ENCODE results near the gene KBTBD12.

KBTBD12 gene

DNA sequence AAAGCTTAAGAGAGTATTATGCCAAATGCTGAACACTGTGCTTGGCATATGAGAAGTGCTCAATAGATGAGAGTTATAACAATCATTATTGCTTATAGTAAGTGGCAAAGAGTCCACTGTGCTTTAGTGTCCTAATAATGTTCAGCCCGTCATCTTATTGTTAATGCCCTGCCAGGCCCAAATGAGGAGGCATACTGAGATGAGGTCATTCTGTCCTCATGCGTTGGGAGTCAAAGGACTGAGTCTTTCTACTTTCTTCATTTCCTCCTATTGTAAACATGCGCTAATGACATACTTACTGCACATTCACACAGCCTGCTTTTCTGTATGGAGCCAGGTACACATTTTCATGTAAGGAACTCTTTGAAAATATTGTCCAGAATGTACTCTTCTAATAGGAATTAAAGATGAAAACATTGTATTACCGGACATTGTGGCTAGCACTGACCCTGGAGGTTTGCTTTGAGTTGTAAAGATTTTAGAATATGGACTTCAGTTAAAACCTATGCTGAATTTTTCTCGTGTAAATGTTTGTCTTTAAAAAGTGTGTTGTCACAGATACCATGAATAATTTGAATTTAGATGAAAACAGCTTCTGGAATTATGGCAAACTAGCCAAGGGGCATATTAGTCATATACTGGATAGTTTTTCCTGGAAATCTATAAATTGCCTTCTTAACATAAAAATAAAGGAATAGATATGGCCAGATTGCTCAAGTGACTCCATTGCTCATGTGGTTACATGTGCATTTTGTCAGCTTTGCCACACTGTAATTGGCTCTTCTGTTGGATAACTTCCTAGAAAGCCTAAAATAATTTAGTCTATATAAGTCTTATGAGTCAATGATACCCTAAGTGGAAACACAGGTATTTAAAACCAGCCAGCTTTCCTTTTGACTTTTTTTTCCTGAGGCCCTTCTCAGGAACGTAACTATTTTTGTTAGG lies 38.3 kb downstream of the KBTBD12 start:
- DNase-seq = no peak

DNA sequence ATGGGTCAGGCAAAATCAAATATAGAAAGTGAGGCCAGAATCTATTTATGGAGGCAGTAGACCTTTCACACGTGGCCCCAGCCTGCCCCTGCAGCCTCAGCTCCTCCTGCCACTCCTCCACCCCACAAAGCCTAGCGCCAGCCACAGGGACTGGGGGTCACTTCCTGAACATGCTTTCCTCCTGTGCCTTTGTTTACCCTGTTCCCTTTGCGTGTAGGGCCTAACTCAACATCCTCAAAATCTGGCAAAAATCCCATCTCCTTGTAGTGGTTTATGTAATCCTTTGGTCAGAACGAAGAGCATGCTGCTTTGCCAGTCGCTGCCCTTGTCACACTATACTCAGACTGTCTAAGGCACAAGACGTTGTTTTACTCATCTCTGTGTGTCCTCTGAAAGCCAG lies 39.6 kb downstream of the KBTBD12 start:
- DNase-seq = no peak

DNA sequence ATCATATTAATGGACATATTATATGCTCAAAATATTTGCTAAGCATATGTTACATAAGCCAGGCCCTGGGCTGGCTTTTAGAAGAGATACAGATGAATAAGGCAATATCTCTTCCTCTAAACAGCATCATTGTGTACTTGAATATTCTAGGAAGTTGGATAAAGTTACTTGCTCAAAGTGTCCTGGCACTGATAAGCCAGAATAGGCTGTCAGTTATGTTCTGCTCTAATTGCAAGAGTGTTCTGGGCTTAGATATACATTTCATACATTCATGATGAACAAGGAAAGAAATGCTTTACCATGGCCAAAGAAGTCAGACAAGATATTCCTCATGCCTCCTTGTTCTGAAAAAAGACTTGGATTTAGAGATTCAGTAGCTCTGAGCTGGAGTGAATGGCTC lies 40.7 kb downstream of the KBTBD12 start:
- no peak for DNase-seq

DNA sequence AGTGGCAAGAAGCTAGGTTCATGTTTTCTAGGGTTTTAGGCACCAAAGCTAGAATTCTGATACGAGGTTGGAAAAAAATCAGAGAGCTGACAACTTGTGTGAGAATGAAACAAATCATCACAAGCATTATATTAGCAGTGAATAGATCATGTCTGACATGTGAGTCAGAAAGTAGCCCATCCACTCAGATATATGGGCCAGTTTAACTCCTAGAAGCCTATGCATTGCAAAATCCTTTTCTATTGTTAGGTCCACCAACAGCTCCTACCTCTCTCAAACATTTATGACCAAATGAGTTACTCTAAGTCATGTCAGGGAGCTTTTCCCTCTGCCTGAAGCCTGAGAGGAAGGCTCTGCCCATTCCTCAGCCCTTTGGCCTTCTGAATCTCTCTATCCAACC lies 44.0 kb downstream of the KBTBD12 start:
- no peak for DNase-seq

DNA sequence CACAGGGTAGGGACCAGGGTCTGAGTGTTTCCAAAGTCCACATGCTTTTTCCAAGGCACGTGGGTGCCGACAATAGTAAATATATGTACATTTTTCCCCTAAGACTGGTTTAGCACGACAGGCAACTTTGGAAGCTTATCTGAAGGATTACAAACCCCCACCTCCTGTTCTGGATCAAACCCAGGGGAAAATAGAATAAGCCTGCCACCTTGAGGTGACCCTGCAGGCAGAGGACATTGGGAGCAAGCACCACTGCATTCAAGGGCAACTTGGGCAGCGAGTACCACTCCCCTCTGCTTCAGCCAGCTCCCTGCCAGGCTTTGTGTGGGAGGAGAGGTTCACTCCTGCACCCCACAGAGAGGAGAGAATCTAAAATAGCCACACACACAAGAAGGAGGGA lies 44.8 kb downstream of the KBTBD12 start:
- no peak for DNase-seq

DNA sequence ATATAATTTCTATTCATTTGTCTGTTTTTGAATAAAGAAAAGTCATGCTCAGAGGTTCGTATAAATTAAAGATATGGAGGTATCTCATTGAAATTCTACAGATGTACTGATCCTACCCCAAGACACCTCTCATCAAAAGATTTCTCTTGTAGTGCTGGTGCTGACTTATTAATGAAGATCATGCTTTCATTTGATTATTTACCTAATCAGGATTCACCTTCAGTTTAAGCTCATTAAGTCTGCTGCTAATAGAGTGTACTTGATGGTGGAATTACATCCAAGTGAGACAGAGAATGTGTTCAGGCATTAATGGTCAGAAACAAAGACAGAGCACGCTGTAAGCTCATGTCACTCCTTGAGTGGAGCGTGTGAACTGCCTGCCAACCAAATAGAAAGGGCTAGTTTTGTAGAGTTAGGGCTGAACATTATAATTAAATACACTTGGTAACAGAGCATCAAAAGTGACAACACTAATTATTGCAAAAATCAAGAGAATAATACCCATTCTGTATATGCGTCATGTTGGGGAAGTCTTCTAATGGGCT lies 45.5 kb downstream of the KBTBD12 start:
- DNase-seq = no peak

DNA sequence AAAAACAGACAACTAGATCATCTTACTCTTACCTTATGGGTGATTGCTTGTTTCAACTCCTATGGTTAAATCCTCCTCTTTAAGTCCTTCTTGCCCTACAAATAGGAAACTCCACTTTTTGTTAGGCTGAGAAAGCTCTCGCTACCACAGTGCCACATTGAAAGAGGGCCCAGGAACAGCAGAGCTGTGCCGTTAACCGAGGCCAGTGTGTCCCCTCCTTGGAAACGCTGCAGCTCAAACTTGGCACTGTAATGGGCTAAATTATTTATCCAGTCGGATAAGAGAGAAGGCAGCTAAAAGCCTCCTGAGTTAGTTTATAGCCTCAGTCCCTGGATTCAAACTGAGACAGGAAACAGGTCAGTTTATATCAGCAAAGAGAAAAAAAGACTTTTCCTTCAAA lies 46.1 kb downstream of the KBTBD12 start:
- DNase-seq = no peak

DNA sequence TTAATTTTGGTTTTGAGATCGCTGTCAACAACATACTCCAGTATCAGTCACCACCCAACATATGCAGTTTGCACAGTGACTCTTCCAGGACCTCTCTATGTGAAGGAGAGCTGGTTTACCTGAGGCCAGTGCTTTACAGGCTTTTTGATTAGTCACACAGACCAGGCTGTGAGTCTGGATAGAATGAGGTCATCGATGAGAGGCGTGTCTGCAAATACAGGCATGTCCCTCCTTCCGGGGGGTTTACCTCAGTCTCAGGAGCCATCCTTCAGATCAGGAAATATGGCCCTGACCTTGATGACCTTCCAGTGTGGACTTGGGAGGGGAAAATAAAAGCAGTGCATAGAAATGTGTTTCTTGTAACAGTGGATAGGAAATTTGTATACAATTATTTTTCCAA lies 46.9 kb downstream of the KBTBD12 start:
- DNase-seq = no peak

DNA sequence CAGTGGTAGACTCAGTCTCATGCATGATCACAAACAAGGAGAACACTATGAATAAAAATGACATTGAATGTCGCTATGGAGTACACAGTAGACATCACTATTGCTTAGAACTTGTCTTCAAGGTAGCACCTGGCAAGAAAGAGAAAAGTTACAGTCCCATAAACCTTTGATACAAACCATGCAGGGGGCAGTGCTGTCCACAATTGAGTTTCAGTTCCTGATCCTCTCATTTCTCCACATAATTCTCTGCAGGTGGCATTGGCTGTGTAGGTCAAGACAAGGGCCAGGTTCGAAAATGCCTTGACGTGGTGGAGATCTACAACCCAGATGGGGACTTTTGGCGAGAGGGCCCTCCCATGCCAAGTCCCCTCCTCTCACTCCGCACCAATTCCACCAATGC lies 47.9 kb downstream of the KBTBD12 start:
- DNase-seq = no peak

DNA sequence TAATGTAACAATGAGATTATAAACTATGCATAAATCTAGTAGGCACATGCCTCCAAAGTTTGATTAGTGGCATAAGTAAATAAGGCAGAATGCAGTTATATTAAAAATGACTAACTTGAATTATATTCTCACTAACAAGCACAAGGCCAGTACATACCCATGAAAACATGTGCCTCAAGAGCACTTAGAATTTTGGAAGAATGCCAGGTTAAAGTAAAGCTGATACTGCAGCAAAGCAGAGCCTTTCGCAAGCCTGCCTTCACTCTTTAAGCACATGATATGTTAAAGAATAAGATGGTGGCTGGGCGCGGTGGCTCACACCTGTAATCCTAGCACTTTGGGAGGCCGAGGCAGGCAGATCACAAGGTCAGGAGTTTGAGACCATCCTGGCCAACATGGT lies 49.0 kb downstream of the KBTBD12 start:
- DNase-seq = no peak

DNA sequence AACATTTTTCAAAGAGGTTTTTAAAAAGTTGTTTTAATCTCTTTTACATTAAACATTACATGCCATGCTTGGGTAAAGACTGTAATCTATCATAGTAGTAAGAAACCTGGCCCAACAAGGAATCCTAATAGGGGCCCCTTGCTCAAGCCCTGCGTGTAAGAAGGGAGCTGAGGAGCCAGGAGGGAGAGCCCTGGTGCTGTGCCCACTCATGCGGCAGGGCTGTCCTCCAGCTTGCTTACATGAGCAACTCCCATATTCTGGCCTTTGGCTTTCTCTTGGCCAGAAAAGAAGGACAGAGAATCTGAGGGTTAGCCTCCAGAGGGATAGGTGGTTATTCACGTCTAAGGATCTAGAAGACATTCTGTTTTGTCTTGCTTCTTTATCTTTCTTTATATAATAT lies 49.8 kb downstream of the KBTBD12 start:
- no peak for DNase-seq

DNA sequence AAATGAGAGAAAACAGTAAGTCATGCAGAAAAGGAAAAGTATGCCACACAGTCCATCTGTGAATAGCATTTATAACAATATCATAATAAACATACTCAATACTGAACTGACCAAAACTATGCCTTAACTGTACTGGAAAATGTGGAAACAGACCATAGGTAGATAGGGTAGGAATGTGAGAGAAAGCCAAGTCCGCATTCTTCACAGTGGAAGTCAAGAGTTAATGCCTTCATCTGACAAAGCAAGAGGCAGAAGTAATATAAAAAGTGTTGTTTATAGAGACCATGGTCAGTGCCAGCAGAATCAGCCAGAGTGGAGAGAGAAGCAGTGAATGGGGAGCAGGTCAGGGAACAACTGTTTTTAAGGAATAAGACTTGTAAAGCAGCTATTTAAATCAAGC lies 52.3 kb downstream of the KBTBD12 start:
- no peak for DNase-seq

DNA sequence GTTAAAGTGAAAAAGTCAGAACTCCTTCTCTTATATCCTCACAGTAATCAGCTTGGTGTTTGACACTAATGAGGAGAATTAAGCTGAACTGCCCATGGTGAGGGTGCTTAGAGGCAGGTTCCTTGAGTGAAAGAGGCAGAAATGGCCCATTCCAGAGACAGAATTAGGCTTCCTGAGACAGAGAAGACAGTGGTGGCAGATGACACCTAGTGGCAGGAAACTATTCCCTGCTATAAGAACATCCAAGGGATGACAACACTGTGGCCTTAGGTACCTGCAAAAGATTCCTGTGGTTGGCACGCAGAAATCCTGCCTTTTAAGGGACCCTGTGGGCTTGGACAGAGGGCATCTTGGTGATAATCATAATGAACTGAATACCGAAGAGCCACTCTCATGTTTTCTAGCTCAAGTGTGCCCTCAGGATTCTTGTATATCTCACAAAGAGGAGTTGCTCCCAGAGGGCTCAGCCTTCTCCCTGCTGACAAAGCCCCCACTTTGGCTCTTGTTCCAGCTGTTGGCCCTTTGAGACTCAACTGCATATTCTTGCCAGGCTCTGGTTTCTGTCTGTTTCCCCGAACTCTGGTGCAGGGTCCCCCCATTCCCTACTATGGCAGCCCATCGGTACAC lies 56.0 kb downstream of the KBTBD12 start:
- no peak for DNase-seq

DNA sequence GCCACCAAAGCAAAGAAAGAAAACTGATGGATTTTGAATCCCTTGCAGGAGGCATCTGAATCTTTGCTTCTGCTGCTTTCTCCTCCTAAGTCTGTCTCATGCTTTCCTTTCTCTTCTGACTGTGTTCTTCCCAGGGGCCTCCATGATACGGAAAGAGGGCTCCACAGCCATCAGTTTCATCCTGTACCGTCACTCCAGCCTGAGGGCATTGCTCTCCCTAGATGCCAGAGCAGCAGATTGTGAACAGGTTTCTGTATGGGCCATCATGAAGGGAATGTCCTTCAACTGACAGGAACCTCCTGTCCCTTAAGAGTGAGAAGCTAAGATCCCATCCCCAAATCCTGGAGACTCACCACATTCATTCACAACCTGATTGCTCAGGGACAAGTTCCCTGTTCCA lies 59.2 kb downstream of the KBTBD12 start:
- DNase-seq = no peak

DNA sequence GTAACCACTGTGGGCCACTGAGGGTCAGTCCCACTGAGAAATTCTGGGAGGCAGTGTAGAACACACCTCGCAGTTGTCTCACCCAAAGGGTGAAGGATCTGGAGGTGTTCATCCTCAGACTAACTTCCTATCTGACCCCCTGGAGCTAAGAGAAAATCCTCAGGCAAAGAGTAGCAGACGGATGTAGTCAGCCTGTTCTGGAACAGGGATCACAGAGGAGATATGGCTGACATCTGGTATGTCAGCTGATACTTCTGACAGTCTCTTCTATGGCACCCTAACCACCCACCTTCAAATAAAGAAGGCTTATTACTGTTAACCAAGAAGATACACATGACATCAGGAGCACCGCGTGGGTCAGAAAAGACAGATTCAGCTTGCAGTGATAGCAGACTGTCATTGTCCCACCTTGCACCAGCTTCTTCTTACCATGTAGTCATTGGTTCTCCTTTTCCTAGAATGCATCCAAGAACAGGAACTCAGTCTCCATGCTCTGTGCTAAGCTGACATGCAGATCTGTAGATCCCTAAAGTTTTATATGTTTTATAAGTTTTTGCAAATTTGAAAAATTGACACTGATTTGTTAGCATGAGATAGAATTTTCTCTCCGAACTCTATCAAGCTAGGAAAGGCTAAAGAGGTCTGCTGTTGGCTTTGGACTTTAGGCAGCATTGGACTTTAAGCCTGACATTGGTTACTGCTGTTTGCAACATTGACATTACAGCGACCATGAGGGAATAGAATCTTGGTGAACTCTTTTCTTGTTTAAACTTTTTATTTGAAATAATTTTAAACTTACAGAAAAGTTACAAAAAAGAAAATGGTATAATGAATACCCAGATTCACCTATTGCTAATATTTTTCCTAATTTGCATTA lies 60.4 kb downstream of the KBTBD12 start:
- DNase-seq = no peak

DNA sequence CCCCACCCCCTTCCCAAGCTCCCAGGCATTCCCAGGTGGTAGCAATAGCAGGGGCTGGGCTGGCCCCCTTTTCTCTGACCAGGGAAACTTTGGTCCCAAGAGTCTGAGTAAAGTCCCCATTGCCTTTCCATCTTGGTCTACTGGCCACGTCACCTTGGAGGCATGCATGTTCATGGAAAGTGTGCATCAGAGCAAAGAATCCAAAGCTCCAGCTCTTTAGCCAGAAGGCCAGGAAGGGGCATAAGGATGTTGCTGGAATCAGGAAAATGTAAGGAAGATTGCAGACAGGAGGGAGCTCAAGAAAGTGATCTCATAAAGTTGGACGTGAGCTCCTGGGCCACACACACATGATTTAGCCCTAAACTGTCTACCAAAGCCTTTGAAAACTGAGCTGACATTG lies 63.6 kb downstream of the KBTBD12 start:
- DNase-seq = no peak

DNA sequence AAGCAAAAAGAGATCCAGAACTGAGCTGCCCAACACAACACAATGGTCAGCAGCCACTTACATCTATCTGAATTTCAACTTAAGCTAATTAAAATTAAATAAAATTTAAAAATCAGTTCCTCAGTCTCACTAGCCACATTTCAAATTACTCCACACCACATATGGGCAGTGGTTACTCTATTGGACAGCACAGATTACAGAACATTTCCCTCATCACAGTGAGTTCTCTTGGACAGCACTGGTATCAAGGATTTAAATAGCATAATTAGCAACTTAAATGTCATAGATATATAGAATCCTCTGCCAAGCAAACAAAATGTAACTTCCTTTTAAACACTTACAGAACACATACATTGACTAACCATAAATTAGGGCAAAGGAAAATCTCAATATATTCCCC lies 64.4 kb downstream of the KBTBD12 start:
- no peak for DNase-seq

DNA sequence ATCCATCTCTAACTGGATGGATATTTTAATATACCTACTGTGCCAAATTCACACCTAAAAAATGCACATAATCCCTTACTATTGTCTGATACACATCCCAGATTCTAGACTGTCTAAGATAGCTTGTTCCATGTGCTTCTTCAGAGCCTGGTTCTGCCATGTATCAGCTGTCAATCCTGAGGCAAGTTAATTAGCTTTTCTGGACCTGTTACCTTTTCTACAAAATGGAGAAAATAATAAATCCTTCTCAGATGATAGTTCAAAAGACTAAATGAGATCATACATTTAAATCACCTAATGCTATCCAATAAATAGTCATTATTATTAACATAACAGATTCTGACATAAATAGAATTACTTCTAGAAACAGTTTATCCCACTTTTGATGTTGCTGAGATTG lies 66.1 kb downstream of the KBTBD12 start:
- DNase-seq = no peak

DNA sequence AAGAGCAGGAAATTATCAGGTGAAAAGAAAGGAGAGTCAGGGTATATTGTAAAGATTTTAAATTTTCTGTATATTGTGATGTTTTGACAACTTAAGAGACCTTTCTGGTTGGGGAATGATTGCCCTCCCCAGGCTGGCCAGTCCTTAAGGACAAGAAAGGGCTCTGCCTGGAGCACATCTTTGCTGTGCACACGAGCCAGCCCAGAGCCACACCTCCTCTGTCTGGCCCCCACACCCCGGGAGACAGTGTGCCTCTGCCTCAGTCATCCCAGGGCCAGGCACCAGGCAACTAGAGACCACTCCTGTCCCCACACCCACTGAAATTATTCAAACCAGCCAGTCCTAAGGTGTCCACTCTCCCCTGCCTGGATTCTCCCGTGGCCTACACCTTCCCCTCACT lies 67.1 kb downstream of the KBTBD12 start:
- no peak for DNase-seq

DNA sequence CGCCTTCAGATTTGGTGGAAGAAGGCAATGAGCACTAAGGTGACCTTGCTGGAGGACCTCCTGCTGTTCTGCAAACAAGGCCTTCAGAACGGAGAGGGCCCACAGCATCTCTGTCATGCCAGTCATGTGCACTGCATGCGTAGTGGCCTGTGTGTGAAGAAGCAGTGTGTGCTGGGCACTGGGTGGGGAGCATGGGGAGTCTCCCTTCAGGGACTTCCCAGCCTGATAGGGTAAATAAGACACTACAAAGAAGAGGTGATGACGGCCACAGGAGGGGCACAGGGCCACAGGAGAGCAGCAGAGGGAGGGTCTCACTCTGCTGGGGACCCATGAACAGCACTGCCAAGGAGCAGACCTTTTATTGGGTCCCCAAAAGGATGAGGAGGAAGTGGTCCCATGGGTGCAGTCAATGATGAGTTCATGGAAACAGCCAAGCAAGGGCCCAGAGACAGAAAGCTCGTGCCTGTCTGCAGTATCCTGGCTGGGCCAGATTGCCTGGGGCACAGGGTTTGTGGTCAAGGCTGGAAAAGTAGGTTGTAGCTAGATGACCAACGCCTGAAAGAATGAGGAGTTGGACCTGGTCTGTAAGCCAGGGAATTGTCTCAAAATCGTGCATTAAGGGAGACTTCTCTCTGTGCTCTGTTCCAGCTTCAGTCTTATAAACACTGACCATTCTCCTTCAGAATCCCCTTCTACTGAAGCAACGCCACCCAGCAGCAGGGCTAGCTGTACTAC lies 69.4 kb downstream of the KBTBD12 start:
- DNase-seq = no peak

DNA sequence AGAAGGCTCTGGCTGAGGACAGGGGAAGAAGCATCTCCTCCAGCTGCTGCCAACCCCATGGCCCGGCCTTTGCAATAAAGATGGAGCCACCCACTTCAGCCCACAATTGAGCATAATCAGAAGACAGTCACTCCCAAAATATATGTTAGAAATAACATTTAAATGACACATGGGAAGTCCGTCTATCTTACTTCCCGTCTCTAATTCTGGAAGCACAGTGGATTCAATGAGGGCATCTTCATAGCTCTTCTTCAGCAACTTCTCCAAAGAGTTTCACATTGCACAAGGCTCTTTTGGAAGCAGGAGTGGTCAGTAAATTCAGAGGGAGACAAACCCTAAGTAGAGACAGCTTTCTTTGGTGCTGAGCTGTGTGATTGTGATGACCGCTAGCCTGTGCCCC lies 70.2 kb downstream of the KBTBD12 start:
- DNase-seq = no peak

DNA sequence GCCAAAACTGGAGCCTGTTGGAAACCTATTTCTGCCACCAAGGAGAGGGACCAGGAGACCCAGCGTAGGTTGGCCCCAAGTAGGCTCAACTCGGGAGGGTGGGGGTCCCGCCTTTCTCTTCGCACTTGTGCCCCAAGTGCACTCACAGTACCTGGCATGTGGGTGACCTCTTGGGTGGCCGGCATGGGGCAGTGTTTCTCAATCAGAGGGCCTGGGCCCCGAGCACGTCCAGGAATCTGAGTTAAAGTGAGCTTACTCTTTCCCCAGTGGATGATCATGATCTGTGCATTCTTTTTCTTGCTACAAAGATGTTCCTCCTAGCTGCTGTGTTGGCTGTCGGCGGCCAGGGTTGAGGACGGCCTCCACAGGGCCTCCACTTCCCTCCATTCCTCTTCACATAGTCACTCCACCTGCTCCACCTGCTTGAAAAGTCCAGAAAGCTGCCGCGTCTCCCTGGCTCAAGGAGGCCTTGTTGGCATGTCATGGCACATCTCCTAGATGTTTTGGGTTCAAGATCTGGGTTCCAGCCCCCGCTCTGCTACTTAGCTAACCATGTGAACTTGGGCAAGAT lies 70.7 kb downstream of the KBTBD12 start:
- no peak for DNase-seq

Data from activated gamma-delta T cell treated with Interleukin-2 at 50 U/mL for 16 hours (primary cell).